Aorta (tissue), 5 donors: ENCODE data around the gene SLC25A23. TPM values are rescaled to one million over a fixed set of nuclear protein-coding genes. Genes with fewer than 3 reads are reported as not detected.
"Not testable (repeated sequence)": the region's sequence is repeated elsewhere in the genome, so short reads cannot be mapped to it uniquely, and the experiment has no call there.

ENCODE experiments used
- ATAC-seq: fragments of 200-7000 bp; cut with Tn5 transposase; one replicate; pipeline ENCODE4 v1.9.1; 2022; ENCODE audit warnings: moderate library complexity; ENCODE audit not compliant: low FRiP score
- DNase-seq, 2 donors: peaks; one replicate each; pipeline ENCODE4 v3.0.0-alpha.2; 2020
- H3K27ac ChIP-seq, 2 donors: one replicate each; pipeline ENCODE4 v1.5.1; 2013; ENCODE audit warnings: low read length in 2 of 2, mild to moderate bottlenecking in 2 of 2, moderate library complexity in 2 of 2, control low read depth in 1 of 2, inconsistent platforms in 1 of 2, low read depth in 1 of 2
- H3K27me3 ChIP-seq, 2 donors: one replicate each; pipeline ENCODE4 v1.6.1; 2013; ENCODE audit warnings: control low read depth in 1 of 2, low read length in 1 of 2, mild to moderate bottlenecking in 1 of 2, moderate library complexity in 1 of 2; ENCODE audit not compliant: insufficient read depth in 2 of 2, control insufficient read depth in 1 of 2
- H3K36me3 ChIP-seq, 2 donors: one replicate each; pipeline ENCODE4 v1.6.1; 2013; ENCODE audit warnings: control low read depth in 1 of 2, low read length in 1 of 2, mild to moderate bottlenecking in 1 of 2; ENCODE audit not compliant: insufficient read depth in 2 of 2, control insufficient read depth in 1 of 2
- H3K4me1 ChIP-seq, 2 donors: one replicate each; pipeline ENCODE4 v1.6.1; 2013; ENCODE audit warnings: low read length in 2 of 2, control low read depth in 1 of 2, mild to moderate bottlenecking in 1 of 2, moderate library complexity in 1 of 2; ENCODE audit not compliant: insufficient read depth in 2 of 2, control insufficient read depth in 1 of 2
- H3K4me3 ChIP-seq, 2 donors: one replicate each; pipeline ENCODE4 v1.5.1; 2013; ENCODE audit warnings: low read length in 2 of 2, control low read depth in 1 of 2, mild to moderate bottlenecking in 1 of 2
- H3K9me3 ChIP-seq: one replicate; pipeline ENCODE4 v1.6.1; 2013; ENCODE audit warnings: mild to moderate bottlenecking, low read length; ENCODE audit not compliant: control insufficient read depth
- WGBS, 2 donors: extraction: QIAGEN DNeasy Blood & Tissue Kit; methylation state at CpG; one replicate each; pipeline ENCODE4 v1.1.7; 2013; 5-methylcytosine and 5-hydroxymethylcytosine counted together
- intact Hi-C, 2 donors: fragments of 100-400 bp; cut with DNase I; formaldehyde crosslinking; loops; one replicate each; pipeline versions ENCODE4 v1.14.2 to v1.15.0; 2022
- polyA plus RNA-seq, 2 donors: library from polyadenylated mRNA; stranded (reverse); fragments of 200-250 nt; gene quantifications; one replicate each; pipeline ENCODE4 v1.2.3, GENCODE V29; 2013
- total RNA-seq, 2 donors: library from RNA; stranded (reverse); fragmentation: NEBNext Ultra II Directional; extraction: Animal tissue kit (Norgen Biotek cat#: 25700); gene quantifications; one replicate each; pipeline ENCODE4 v1.2.1, GENCODE V29; 2021
- donor health status: healthy with polysubstance abuse.
- donor health status: Bipolar disorder and iron deficiency.
- donor health status: DM: no; HTN: no; CAD: no.
- donor health status: DM: no; HTN: no; CAD: no.
- donor health status: DM: yes; HTN: yes; CAD: no.

The SLC25A23 gene
- total and polyA plus RNA-seq, 4 donors = 37.9 to 59.0 (median 50.5) TPM

DNA sequence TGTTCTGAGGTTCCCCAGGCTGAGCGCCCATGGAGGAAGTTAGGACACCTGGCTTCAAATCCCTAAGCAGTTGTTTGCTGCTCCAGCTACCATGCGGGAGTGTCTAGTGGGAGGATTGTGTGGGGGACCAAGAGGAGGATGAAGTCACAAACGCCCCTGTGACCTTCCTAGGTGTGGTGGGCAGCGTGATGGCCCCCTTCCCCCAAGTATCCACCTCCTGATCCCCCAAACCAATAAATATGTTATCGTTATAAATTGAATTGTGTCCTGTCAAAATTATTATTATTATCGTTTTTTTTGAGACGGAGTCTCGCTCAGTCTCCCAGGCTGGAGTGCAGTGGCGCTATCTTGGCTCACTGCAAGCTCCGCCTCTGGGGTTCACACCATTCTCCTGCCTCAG is 25.9 kb downstream of the SLC25A23 start, which contains the start of gene SLC25A41:
Gene SLC25A41 (minus strand): TSS at position 101 of the 400 bp plus-strand sequence. CDS start 70 bp downstream, at position 31.
- no peaks in the 10 kb centered on the region for H3K9me3 ChIP-seq
- intact Hi-C loops = no loop called here
- DNase-seq = no peak
- H3K4me1 ChIP-seq = no peaks in the 10 kb centered on the region
- H3K36me3 ChIP-seq = no peaks in the 10 kb centered on the region
- no peaks in the 10 kb centered on the region for H3K27me3 ChIP-seq
- no peak within 1 kb of the TSS for H3K4me3 ChIP-seq
- H3K27ac ChIP-seq = no peak within 1 kb of the TSS
- no peak for ATAC-seq
- 95% methylated on average over 10 of the region's 10 CpGs for WGBS, 2 donors

DNA sequence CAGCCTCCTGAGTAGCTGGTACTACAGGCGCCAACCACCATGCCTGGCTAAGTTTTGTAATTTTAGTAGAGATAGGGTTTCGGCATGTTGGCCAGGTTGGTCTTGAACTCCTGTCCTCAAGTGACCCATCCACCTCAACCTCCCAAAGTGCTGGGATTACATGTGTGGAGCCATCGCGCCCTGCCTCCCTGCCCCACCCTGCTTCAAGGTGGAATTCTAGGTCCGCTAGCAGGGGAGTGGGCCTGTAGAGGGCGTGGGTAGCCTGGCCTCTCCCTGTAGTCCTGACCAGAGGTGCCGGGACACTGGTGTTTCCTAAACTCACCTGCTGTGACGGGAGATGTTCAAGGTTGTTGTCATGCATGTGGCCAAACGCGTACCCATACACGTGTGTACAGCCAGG is 26.4 kb downstream of the SLC25A23 start:
- Histone ChIP-seq H3K27ac (no peak overlapping the region), H3K27me3 (no peaks in the 10 kb centered on the region), H3K4me1 (no peaks in the 10 kb centered on the region), H3K9me3 (no peaks in the 10 kb centered on the region), H3K4me3 (no peak overlapping the region), H3K36me3 (no peaks in the 10 kb centered on the region)
- WGBS, 2 donors = 86 to 89% methylated on average over 11 of the region's 11 CpGs
- DNase-seq (no peak), ATAC-seq (no peak)
- intact Hi-C loops = no loop called here

DNA sequence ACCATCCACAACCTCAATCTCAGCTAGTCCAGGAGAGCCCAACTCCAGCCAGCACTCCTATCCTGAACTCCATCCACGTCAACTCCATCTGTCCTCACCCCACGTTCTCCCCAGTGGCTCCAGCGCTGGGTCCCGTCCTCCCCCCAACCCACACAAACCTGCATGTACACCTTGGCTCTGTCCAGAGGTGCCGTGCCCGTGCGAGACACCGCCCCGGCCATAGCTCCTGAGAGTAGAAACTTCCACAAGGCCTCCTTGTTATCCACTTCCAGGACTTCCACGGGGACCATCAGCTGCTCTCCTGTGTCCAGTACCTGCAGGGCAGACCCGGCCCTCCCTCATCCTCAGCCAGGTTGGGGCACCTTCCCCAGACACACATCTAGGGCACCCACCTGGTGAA is 27.7 kb downstream of the SLC25A23 start:
- no peak for DNase-seq
- no peak overlapping the region for H3K27ac ChIP-seq
- WGBS, 2 donors = 88 to 92% methylated on average over 11 of the region's 11 CpGs
- no peak for ATAC-seq
- no peak overlapping the region for H3K4me3 ChIP-seq
- H3K27me3 ChIP-seq = no peaks in the 10 kb centered on the region
- no peaks in the 10 kb centered on the region for H3K36me3 ChIP-seq
- intact Hi-C loops = no loop called here
- no peaks in the 10 kb centered on the region for H3K4me1 ChIP-seq
- no peaks in the 10 kb centered on the region for H3K9me3 ChIP-seq

DNA sequence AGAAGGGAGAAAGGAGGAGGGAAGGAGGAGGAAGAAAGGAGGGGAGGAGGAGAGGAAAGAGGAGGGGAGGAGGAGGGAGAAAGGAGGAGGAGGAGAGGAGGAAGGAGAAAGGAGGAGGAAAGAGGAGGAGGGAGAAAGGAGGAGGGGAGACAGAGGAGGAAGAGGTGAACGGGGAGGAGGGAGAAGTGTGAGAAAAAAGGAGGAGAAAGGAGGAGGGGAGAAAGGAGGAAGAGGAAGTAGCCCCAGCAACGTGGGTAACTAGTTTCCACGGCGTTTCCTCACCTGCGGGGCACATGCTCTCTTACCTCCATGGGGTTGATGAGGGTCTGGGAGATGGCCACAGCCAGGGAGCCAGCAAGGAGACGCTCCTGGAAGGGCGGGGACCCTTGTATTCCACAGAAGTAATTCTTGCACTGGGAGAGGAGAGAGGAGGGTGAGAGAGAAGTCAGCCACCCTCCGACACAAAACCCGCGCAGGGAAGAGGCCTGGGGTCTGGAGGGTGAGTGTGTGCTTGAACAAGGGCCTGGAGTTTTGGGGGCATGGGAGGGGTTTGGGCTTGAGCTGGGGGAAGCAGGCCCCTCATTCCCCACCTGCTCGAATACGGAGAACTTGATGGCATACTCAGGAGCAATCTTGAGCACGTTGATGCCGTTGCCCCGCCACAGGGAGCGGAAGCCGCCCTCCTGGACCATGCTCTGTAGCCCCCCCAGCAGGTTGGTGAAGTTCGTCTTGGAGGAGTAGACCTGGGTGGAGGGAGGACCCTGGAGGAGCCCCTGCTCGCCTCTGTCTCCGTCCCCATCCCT is 30.0 kb downstream of the SLC25A23 start:
- Histone ChIP-seq H3K4me1 (no peaks in the 10 kb centered on the region), H3K4me3 (no peak overlapping the region), H3K27me3 (no peaks in the 10 kb centered on the region), H3K36me3 (no peaks in the 10 kb centered on the region), H3K27ac (no peak overlapping the region), H3K9me3 (no peaks in the 10 kb centered on the region)
- DNase-seq = no peak
- WGBS, 2 donors = 58 to 62% methylated on average over 20 of the region's 20 CpGs
- no peak for ATAC-seq
- intact Hi-C loops = no loop called here

DNA sequence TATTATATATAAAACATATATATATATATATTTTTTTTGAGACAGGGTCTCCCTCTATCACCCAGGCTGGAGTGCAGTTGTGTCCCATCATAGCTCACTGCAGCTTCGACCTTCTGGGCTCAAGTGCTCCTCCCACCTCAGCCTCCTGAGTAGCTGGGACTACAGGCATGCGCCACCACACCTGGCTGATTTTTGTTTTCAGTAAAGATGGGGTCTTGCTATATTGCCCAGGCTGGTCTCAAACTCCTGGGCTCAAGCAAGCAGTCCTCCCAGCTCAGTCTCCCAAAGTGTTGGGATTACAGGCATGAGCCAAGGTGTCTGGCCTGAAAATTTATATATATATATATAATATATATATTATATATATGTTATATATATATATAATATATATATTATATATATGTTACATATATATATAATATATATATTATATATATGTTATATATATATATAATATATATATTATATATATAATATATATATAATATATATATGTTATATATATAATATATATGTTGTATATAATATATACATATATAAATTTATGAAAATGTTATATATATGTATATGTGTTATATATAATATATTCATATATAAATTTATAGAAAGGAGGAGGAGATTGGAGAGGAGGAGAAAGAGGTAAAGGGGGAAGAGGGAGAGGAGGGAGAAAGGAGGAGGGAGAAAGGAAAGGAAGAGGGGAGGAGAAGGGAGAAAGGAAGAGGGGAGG is 30.7 kb downstream of the SLC25A23 start:
- H3K36me3 ChIP-seq, H3K27ac ChIP-seq, DNase-seq, H3K9me3 ChIP-seq, intact Hi-C loops, ATAC-seq, H3K4me3 ChIP-seq, H3K27me3 ChIP-seq, H3K4me1 ChIP-seq: not testable (repeated sequence)
- 91% methylated on average over 2 of the region's 2 CpGs for WGBS, 2 donors

DNA sequence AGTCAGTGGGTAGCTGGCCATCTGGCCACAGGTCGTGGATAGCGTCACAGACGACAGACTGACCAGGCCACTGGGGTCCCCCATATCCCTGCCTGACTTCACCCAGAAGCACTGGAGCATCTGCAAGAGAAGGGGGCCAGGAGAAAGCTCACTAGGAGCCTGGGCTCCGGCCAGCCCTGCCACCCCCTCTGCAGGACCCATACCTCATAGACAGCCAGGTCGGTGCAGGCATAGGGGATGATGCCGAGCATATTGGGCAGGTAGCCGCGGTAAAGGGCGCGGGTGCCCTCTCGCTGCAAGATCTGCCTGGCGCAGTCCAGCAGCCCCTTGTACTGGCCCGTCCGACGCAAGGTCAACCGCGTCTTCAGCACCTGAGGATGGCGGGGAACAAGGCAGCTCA is 32.5 kb downstream of the SLC25A23 start:
- Histone ChIP-seq H3K27me3 (no peaks in the 10 kb centered on the region), H3K27ac (no peak overlapping the region), H3K36me3 (no peaks in the 10 kb centered on the region), H3K4me3 (no peak overlapping the region), H3K4me1 (no peaks in the 10 kb centered on the region), H3K9me3 (no peaks in the 10 kb centered on the region)
- DNase-seq (no peak), ATAC-seq (no peak)
- WGBS, 2 donors = 95 to 96% methylated on average over 17 to 18 of the region's 18 CpGs
- intact Hi-C loops = no loop called here

DNA sequence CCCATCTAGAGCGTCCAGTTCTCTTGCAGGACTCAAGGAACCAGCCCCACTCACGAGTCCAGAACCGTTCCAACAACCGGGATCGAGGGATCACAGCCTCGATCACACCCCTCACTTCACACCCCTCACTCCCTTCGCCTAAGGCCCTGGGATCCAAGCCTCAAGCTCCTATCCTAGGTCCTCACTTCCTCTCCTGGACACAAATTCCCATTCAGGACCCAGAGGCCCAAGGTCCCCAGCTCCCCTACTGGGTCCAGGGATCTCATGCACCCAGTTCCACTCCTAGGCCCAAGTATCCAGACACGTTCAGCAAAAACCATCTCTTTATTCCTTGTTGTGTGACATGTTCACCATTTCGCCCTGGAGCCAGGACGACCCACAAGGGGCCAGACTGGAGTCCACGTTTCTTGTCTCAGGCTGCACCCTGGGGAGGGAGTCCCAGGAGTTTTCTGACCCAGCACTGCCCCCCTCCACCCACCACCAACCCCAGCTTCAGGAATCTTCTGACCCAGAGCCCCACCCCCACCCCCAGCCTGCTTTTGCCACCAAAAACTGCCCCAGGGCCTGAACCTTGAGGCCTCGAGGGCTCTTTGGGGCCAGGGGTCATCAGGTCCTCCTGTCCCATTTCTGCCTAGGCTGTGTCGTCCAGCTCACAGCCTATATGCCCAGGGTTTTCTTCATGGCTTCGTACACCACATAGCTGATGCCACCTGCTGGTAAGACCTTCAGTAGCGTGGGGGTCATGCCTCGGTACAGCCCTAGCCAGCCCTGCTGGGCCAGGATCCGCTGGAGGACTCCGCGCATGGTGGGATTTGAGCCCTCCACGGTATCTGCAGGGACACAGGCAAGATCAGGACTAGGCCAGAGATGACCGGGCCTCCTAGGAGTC is 33.6 kb downstream of the SLC25A23 start:
- Histone ChIP-seq H3K4me3 (no peak overlapping the region), H3K36me3 (no peaks in the 10 kb centered on the region), H3K27me3 (no peaks in the 10 kb centered on the region), H3K27ac (peak overlapping the region in 1 of 2 donors; percentile 34), H3K9me3 (no peaks in the 10 kb centered on the region), H3K4me1 (no peaks in the 10 kb centered on the region)
- 93 to 95% methylated on average over 21 of the region's 21 CpGs for WGBS, 2 donors
- DNase-seq = no peak
- intact Hi-C loops = loop anchor here (1.0 to 2.0 kb wide), 3 partner anchors 33 to 53 kb away; partner anchors contain the start of genes ALKBH7 (in 1 of the 2), GTF2F1 (in 1 of the 2) and SLC25A23 (in 1 of the 2)
- no peak for ATAC-seq
